ENCODE results near the gene CCNF.

CCNF gene

GRCh38 chr16:2487903-2488531 is 58.8 kb downstream of the CCNF start:
- no peak for DNase-seq

- DNase-seq: no peak
Measured at GRCh38 chr16:2489581-2489980, 60.3 kb downstream of the CCNF start.

GRCh38 chr16:2490190-2491105 is 61.2 kb downstream of the CCNF start:
- no peak for DNase-seq

- DNase-seq: no peak
Measured at GRCh38 chr16:2492292-2492691, 63.0 kb downstream of the CCNF start.

GRCh38 chr16:2493605-2494004 is 64.4 kb downstream of the CCNF start:
- no peak for DNase-seq

GRCh38 chr16:2494616-2495015 is 65.4 kb downstream of the CCNF start:
- no peak for DNase-seq

GRCh38 chr16:2495041-2495440 is 65.8 kb downstream of the CCNF start:
- DNase-seq: no peak

GRCh38 chr16:2496223-2497115 is 67.2 kb downstream of the CCNF start:
- no peak for DNase-seq

GRCh38 chr16:2497116-2497630 is 67.9 kb downstream of the CCNF start:
- no peak for DNase-seq

GRCh38 chr16:2497695-2498484 is 68.6 kb downstream of the CCNF start:
- no peak for DNase-seq

GRCh38 chr16:2498531-2499253 is 69.4 kb downstream of the CCNF start:
- DNase-seq: no peak

- no peak for DNase-seq
Measured at GRCh38 chr16:2499454-2499853, 70.2 kb downstream of the CCNF start.

GRCh38 chr16:2499890-2500429 is 70.7 kb downstream of the CCNF start:
- no peak for DNase-seq

GRCh38 chr16:2500430-2500917 is 71.2 kb downstream of the CCNF start:
- no peak for DNase-seq

- DNase-seq: peak; percentile 67 to 79
Measured at GRCh38 chr16:2500918-2501750, 71.9 kb downstream of the CCNF start.

- DNase-seq: no peak
Measured at GRCh38 chr16:2501946-2502895, 73.0 kb downstream of the CCNF start.

- DNase-seq: no peak
Measured at GRCh38 chr16:2505695-2506094, 76.4 kb downstream of the CCNF start.

- DNase-seq: no peak
Measured at GRCh38 chr16:2507052-2507659, 77.9 kb downstream of the CCNF start.
